ENCODE results near the gene PITRM1.

The PITRM1 gene

GRCh38 chr10:3102720-3103427 lies 69.7 kb downstream of the PITRM1 start:
- in situ Hi-C loops (cut with MboI; ENCODE audit: low sequenced_read_pairs, unreplicated experiment), result no loop called here
- TF ChIP-seq, protein P1, sequence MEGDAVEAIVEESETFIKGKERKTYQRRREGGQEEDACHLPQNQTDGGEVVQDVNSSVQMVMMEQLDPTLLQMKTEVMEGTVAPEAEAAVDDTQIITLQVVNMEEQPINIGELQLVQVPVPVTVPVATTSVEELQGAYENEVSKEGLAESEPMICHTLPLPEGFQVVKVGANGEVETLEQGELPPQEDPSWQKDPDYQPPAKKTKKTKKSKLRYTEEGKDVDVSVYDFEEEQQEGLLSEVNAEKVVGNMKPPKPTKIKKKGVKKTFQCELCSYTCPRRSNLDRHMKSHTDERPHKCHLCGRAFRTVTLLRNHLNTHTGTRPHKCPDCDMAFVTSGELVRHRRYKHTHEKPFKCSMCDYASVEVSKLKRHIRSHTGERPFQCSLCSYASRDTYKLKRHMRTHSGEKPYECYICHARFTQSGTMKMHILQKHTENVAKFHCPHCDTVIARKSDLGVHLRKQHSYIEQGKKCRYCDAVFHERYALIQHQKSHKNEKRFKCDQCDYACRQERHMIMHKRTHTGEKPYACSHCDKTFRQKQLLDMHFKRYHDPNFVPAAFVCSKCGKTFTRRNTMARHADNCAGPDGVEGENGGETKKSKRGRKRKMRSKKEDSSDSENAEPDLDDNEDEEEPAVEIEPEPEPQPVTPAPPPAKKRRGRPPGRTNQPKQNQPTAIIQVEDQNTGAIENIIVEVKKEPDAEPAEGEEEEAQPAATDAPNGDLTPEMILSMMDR (IDR thresholded peaks at IDR 0.05; ENCODE audit: borderline replicate concordance, control extremely low read depth, extremely low read depth, insufficient read depth, missing control alignments), result no peak
- no peak for DNase-seq (ENCODE audit: low spot score)

DNA sequence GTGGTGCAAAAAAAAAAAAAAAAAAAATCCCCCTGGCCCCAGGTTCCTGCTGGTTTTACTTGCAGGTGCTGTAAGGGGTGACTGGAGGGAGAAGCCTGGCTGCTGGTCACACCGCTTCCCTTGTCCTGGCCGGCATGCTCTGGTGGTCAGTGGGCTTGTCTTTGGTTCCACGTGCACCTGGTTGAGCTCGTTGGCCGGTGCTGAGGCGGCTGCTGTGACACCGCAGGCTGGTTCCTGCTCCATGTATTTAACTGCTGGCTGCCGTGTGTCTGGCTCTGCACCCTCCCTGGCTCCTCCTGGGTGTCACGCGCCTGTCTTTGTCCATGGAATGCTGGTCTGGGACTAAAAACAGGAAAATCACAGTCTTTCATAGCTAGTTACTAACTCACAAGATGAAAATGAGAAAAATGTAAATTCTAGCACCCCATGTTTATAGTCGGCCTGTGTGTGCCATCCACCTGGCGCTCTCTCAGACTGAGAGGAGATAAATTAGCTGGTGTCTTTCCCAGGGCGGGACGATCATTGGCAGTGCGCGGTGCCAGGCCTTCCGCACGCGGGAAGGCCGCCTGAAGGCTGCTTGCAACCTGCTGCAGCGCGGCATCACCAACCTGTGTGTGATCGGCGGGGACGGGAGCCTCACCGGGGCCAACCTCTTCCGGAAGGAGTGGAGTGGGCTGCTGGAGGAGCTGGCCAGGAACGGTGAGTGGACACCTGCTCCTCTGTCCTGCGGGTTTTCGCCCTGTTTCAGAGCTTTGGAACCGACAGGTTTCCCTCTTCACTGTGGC lies 71.5 kb downstream of the PITRM1 start:
- TF ChIP-seq, protein P1 (IDR thresholded peaks at IDR 0.05; ENCODE audit: borderline replicate concordance, control extremely low read depth, extremely low read depth, insufficient read depth, missing control alignments), result no peak
- no peak for DNase-seq (ENCODE audit: low spot score)
- in situ Hi-C loops (cut with MboI; ENCODE audit: low sequenced_read_pairs, unreplicated experiment), result no loop called here

GRCh38 chr10:3100093-3100792 lies 72.3 kb downstream of the PITRM1 start:
- in situ Hi-C loops (cut with MboI; ENCODE audit: low sequenced_read_pairs, unreplicated experiment), result no loop called here
- DNase-seq (ENCODE audit: low spot score), result no peak
- TF ChIP-seq, protein P1 (IDR thresholded peaks at IDR 0.05; ENCODE audit: borderline replicate concordance, control extremely low read depth, extremely low read depth, insufficient read depth, missing control alignments), result no peak

DNA sequence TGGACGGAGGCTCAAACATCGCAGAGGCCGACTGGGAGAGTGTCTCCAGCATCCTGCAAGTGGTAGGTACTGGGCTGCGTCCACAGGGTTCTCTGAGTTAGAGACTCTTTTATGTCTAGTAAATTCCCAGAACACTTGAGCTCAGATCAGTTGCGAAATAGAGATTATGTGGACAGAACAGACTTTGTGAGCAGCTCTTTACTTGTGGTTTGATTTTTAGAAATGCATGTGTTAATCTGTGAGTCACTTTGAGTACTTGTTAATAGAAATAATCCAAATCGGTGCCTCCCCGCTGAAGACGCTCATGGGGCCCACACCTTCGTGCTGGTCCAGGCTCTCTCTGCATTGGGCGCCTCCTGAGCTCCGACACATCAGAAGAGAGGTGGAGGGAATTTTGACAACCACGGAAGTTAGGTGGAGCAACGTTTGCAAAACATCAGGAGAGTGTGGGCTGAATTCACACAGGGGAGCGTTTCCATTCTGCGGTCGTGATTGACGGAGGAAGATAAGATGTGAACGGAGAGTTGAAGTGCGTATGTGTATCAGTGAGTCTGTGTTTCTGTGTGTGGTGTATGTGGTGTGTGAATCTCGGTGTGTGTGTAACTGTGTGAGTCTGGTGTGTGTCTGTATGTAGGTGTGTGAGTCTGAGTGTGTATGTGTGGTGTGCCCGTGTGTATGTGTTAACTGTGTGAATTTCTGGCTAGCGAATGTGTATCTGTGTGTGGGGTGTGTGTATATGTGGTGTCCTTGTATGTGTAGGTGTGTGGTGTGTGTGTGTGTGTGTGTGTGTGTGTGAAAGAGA lies 73.1 kb downstream of the PITRM1 start:
- in situ Hi-C loops (cut with MboI; ENCODE audit: low sequenced_read_pairs, unreplicated experiment), result no loop called here
- no peak for DNase-seq (ENCODE audit: low spot score)
- TF ChIP-seq, protein P1 (IDR thresholded peaks at IDR 0.05; ENCODE audit: borderline replicate concordance, control extremely low read depth, extremely low read depth, insufficient read depth, missing control alignments), result no peak

- DNase-seq (ENCODE audit: low spot score), result no peak
- TF ChIP-seq, protein P1 (IDR thresholded peaks at IDR 0.05; ENCODE audit: borderline replicate concordance, control extremely low read depth, extremely low read depth, insufficient read depth, missing control alignments), result no peak
- in situ Hi-C loops (cut with MboI; ENCODE audit: low sequenced_read_pairs, unreplicated experiment), result no loop called here
These were observed 73.9 kb downstream of the PITRM1 start for GRCh38 chr10:3098689-3099088.

DNA sequence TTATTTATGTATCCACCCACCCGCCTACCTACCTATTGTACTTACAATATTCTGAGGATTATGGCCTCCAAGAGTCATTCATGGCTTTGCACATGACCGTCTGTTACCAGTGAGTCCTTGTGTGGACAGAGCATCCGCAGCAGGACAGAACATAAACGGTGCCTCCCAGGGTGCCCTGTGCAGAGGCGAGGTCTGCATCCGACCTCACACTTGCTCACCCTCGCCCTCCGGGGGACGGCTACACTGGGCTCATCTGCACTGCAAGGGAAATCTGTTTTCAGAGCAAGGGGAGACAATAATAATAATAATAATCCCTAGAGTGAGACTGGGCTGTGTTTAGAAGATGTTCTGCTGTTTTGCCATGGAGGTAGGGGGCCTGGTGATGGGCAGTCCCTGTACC lies 75.4 kb downstream of the PITRM1 start:
- DNase-seq (ENCODE audit: low spot score), result no peak
- TF ChIP-seq, protein P1 (IDR thresholded peaks at IDR 0.05; ENCODE audit: borderline replicate concordance, control extremely low read depth, extremely low read depth, insufficient read depth, missing control alignments), result no peak
- in situ Hi-C loops (cut with MboI; ENCODE audit: low sequenced_read_pairs, unreplicated experiment), result no loop called here

Data from GM13976 (cell line).